COLO829 (cell line): ENCODE results near the gene PPP6R1.
"Not testable (repeated sequence)": the region's sequence is repeated elsewhere in the genome, so short reads cannot be mapped to it uniquely, and the experiment has no call there.

ENCODE experiments used
- DNase-seq: peaks from one replicate; pipeline ENCODE4 v3.0.0; 2012; ENCODE audit warnings: low spot score

PPP6R1 gene

GRCh38 chr19:55224679-55225414 lies 34.0 kb downstream of the PPP6R1 start:
- not testable (repeated sequence) for DNase-seq

GRCh38 chr19:55224038-55224665 lies 34.7 kb downstream of the PPP6R1 start:
- DNase-seq, result no peak

- DNase-seq, result no peak
These were observed 35.4 kb downstream of the PPP6R1 start for GRCh38 chr19:55223291-55224037.

- no peak for DNase-seq
These were observed 38.3 kb downstream of the PPP6R1 start for GRCh38 chr19:55220525-55220924.

- peak; percentile 97 for DNase-seq
These were observed 42.2 kb downstream of the PPP6R1 start for GRCh38 chr19:55216461-55217198.

- no peak for DNase-seq
These were observed 45.3 kb downstream of the PPP6R1 start for GRCh38 chr19:55213547-55213946.

GRCh38 chr19:55212447-55212846 lies 46.4 kb downstream of the PPP6R1 start:
- no peak for DNase-seq

GRCh38 chr19:55209693-55210472 lies 48.9 kb downstream of the PPP6R1 start:
- peak; percentile 67 for DNase-seq

- DNase-seq, result no peak
These were observed 49.7 kb downstream of the PPP6R1 start, which contains the start of gene PTPRH for GRCh38 chr19:55208880-55209692. Gene PTPRH (minus strand): TSS chr19:55209501. CDS start chr19:55209433, 68 bp downstream.

- peak; percentile 96 for DNase-seq
These were observed 51.9 kb downstream of the PPP6R1 start for GRCh38 chr19:55206664-55207500.

GRCh38 chr19:55202199-55202598 lies 56.6 kb downstream of the PPP6R1 start:
- not testable (repeated sequence) for DNase-seq

- DNase-seq, result no peak
These were observed 59.1 kb downstream of the PPP6R1 start for GRCh38 chr19:55199620-55200204.

- DNase-seq, result no peak
These were observed 60.2 kb downstream of the PPP6R1 start for GRCh38 chr19:55198651-55199050.

- DNase-seq, result no peak
These were observed 61.3 kb downstream of the PPP6R1 start for GRCh38 chr19:55197528-55197927.

GRCh38 chr19:55196803-55197202 lies 62.0 kb downstream of the PPP6R1 start:
- no peak for DNase-seq

GRCh38 chr19:55193481-55193880 lies 65.3 kb downstream of the PPP6R1 start:
- DNase-seq, result no peak

- peak; percentile 99 for DNase-seq
These were observed 69.4 kb downstream of the PPP6R1 start for GRCh38 chr19:55189403-55189835.

GRCh38 chr19:55188625-55189024 lies 70.2 kb downstream of the PPP6R1 start:
- no peak for DNase-seq

- no peak for DNase-seq
These were observed 72.7 kb downstream of the PPP6R1 start for GRCh38 chr19:55186080-55186479.
